Activated CD4-positive, alpha-beta memory T cell treated with anti-CD3 and anti-CD28 coated beads for 36 hours (primary cell): Measurements from ENCODE around the gene FEM1B. TPM values are rescaled to one million over a fixed set of nuclear protein-coding genes. Genes with fewer than 3 reads are reported as not detected.
"Not testable (repeated sequence)": the region's sequence is repeated elsewhere in the genome, so short reads cannot be mapped to it uniquely, and the experiment has no call there.

Source experiments
- CTCF ChIA-PET: fragments of 350-600 bp; sonication (Branson Sonifier 250); formaldehyde crosslinking; loops from one replicate; lab custom pipeline; 2021; ENCODE audit warnings: antibody characterized with exemption, inconsistent platforms; lab: Charles Lee
- POLR2A ChIA-PET: fragments of 350-600 bp; sonication (Branson Sonifier 250); formaldehyde crosslinking; loops from one replicate; lab custom pipeline; 2021; ENCODE audit warnings: antibody characterized with exemption; lab: Charles Lee
- DNase-seq: peaks from one replicate; pipeline ENCODE4 v3.0.0-alpha.2; 2020
- H3K27ac Mint-ChIP-seq: one replicate; pipeline ENCODE4 v1.8.0; 2021; ENCODE audit warnings: mixed read lengths
- H3K27me3 Mint-ChIP-seq: one replicate; pipeline ENCODE4 v1.8.0; 2021; ENCODE audit warnings: mixed read lengths
- H3K36me3 Mint-ChIP-seq: one replicate; pipeline ENCODE4 v1.8.0; 2021; ENCODE audit warnings: mixed read lengths
- H3K4me1 Mint-ChIP-seq: one replicate; pipeline ENCODE4 v1.8.0; 2021; ENCODE audit warnings: low read depth, mixed read lengths
- H3K4me3 Mint-ChIP-seq: one replicate; pipeline ENCODE4 v1.8.0; 2021; ENCODE audit warnings: mild to moderate bottlenecking, mixed read lengths
- H3K9me3 Mint-ChIP-seq: one replicate; pipeline ENCODE4 v1.8.0; 2021; ENCODE audit warnings: mixed read lengths
- intact Hi-C: fragments of 100-400 bp; cut with micrococcal nuclease; formaldehyde crosslinking; loops from one replicate; pipeline ENCODE4 v1.15.1; 2023
- total RNA-seq, 2 experiments: library from RNA; stranded (reverse); gene quantifications; one replicate each; pipeline ENCODE4 v1.2.3, GENCODE V29; 2021

The FEM1B gene
- total RNA-seq, 2 experiments from 2014 or later, result 32.6 to 34.2 TPM

GRCh38 chr15:68234520-68234919 is 43.0 kb upstream of the FEM1B start:
- POLR2A ChIA-PET, H3K4me3 Mint-ChIP-seq, DNase-seq, H3K27ac Mint-ChIP-seq, H3K36me3 Mint-ChIP-seq, H3K9me3 Mint-ChIP-seq, intact Hi-C loops, H3K27me3 Mint-ChIP-seq: not testable (repeated sequence)
- CTCF ChIA-PET, result interaction anchor here (1.4 kb wide), 1 partner anchor 18 kb away, joined by 4 read pairs; no protein-coding TSS in a partner anchor
- H3K4me1 Mint-ChIP-seq, result peaks cover 10% of the 10 kb centered on the region

GRCh38 chr15:68235022-68235421 is 42.5 kb upstream of the FEM1B start:
- CTCF ChIA-PET, result interaction anchor here (1.4 kb wide), 1 partner anchor 18 kb away, joined by 4 read pairs; no protein-coding TSS in a partner anchor
- H3K36me3 Mint-ChIP-seq, result no peaks in the 10 kb centered on the region
- H3K4me1 Mint-ChIP-seq, result peaks cover 8% of the 10 kb centered on the region
- no peak overlapping the region for H3K4me3 Mint-ChIP-seq
- no peak overlapping the region for H3K27ac Mint-ChIP-seq
- no peaks in the 10 kb centered on the region for H3K27me3 Mint-ChIP-seq
- no peaks in the 10 kb centered on the region for H3K9me3 Mint-ChIP-seq
- DNase-seq, result no peak
- POLR2A ChIA-PET, result no interaction called here
- intact Hi-C loops, result no loop called here

- Mint-ChIP-seq H3K27me3 (no peaks in the 10 kb centered on the region), H3K27ac (no peak overlapping the region)
Measured at GRCh38 chr15:68239025-68239424, 38.5 kb upstream of the FEM1B start.

GRCh38 chr15:68241088-68241935 is 36.2 kb upstream of the FEM1B start:
- no peak overlapping the region for H3K4me3 Mint-ChIP-seq
- H3K27me3 Mint-ChIP-seq, result no peaks in the 10 kb centered on the region
- intact Hi-C loops, result no loop called here
- ChIA-PET CTCF (no interaction called here), POLR2A (no interaction called here)
- no peaks in the 10 kb centered on the region for H3K4me1 Mint-ChIP-seq
- H3K36me3 Mint-ChIP-seq, result peaks cover 16% of the 10 kb centered on the region
- DNase-seq, result no peak
- no peak overlapping the region for H3K27ac Mint-ChIP-seq
- H3K9me3 Mint-ChIP-seq, result peaks cover 23% of the 10 kb centered on the region

More at GRCh38 chr15:68239025-68239424, 38.5 kb upstream of the FEM1B start:
- no peaks in the 10 kb centered on the region for H3K4me1 Mint-ChIP-seq
- DNase-seq, result no peak
- intact Hi-C loops, result no loop called here
- ChIA-PET POLR2A (no interaction called here), CTCF (no interaction called here)
- peaks cover 16% of the 10 kb centered on the region for H3K9me3 Mint-ChIP-seq
- H3K36me3 Mint-ChIP-seq, result peaks cover 10% of the 10 kb centered on the region
- no peak overlapping the region for H3K4me3 Mint-ChIP-seq

- H3K9me3 Mint-ChIP-seq, result peaks cover 23% of the 10 kb centered on the region
- no peak overlapping the region for H3K27ac Mint-ChIP-seq
- no peak for DNase-seq
- peaks cover 16% of the 10 kb centered on the region for H3K36me3 Mint-ChIP-seq
- no peaks in the 10 kb centered on the region for H3K4me1 Mint-ChIP-seq
- POLR2A ChIA-PET, result interaction anchor here (0.7 kb wide), 1 partner anchor 9 kb away, joined by 6 read pairs; no protein-coding TSS in a partner anchor
- CTCF ChIA-PET, result interaction anchor here (1.2 kb wide), 1 partner anchor 9 kb away, joined by 3 read pairs; no protein-coding TSS in a partner anchor
- intact Hi-C loops, result no loop called here
- peaks cover 4% of the 10 kb centered on the region for H3K27me3 Mint-ChIP-seq
- no peak overlapping the region for H3K4me3 Mint-ChIP-seq
Measured at GRCh38 chr15:68244235-68244634, 33.3 kb upstream of the FEM1B start.

- intact Hi-C loops, result no loop called here
- no peak for DNase-seq
- H3K27me3 Mint-ChIP-seq, result peaks cover 5% of the 10 kb centered on the region
- ChIA-PET POLR2A (no interaction called here), CTCF (interaction anchor here (3.2 kb wide), 1 partner anchor 57 kb away, joined by 12 read pairs; no protein-coding TSS in a partner anchor)
- no peak overlapping the region for H3K4me3 Mint-ChIP-seq
- peaks cover 5% of the 10 kb centered on the region for H3K9me3 Mint-ChIP-seq
- H3K27ac Mint-ChIP-seq, result no peak overlapping the region
- H3K4me1 Mint-ChIP-seq, result no peaks in the 10 kb centered on the region
- H3K36me3 Mint-ChIP-seq, result peaks cover 4% of the 10 kb centered on the region
Measured at GRCh38 chr15:68249058-68249713, 28.4 kb upstream of the FEM1B start.

GRCh38 chr15:68252925-68253534 is 24.5 kb upstream of the FEM1B start:
- intact Hi-C loops, result loop anchor here (1.0 kb wide), 2 partner anchors 53 to 130 kb away; no protein-coding TSS in a partner anchor
- CTCF ChIA-PET, result interaction anchor here (0.6 to 5.3 kb wide), 34 partner anchors 8 to 651 kb away, joined by 3 to 66 read pairs (median 3); partner anchors contain the start of gene FEM1B
- POLR2A ChIA-PET, result interaction anchor here (0.6 kb wide), 1 partner anchor 9 kb away, joined by 6 read pairs; no protein-coding TSS in a partner anchor
- no peak overlapping the region for H3K27ac Mint-ChIP-seq
- no peak overlapping the region for H3K4me3 Mint-ChIP-seq
- H3K4me1 Mint-ChIP-seq, result peaks cover 4% of the 10 kb centered on the region
- H3K36me3 Mint-ChIP-seq, result no peaks in the 10 kb centered on the region
- DNase-seq, result peak; percentile 36
- no peaks in the 10 kb centered on the region for H3K9me3 Mint-ChIP-seq
- peaks cover 3% of the 10 kb centered on the region for H3K27me3 Mint-ChIP-seq

- Mint-ChIP-seq H3K36me3 (no peaks in the 10 kb centered on the region), H3K4me3 (peak overlapping the region; percentile 65), H3K9me3 (no peaks in the 10 kb centered on the region), H3K4me1 (peaks cover 8% of the 10 kb centered on the region), H3K27ac (peak overlapping the region; percentile 33), H3K27me3 (peaks cover 3% of the 10 kb centered on the region)
- peak; percentile 82 for DNase-seq
- ChIA-PET POLR2A (interaction anchor here (3.1 kb wide), 1 partner anchor 20 kb away, joined by 14 read pairs; the partner anchor contains the start of gene FEM1B), CTCF (interaction anchor here (0.7 to 1.8 kb wide), 2 partner anchors 31 to 50 kb away, joined by 3 to 7 read pairs; no protein-coding TSS in a partner anchor)
- intact Hi-C loops, result loop anchor here (1.0 kb wide), 1 partner anchor 20 kb away; the partner anchor contains the start of gene FEM1B
Measured at GRCh38 chr15:68256675-68257450, 20.7 kb upstream of the FEM1B start.

- Mint-ChIP-seq H3K36me3 (no peaks in the 10 kb centered on the region), H3K9me3 (no peaks in the 10 kb centered on the region), H3K4me1 (peaks cover 8% of the 10 kb centered on the region), H3K27me3 (peaks cover 7% of the 10 kb centered on the region), H3K27ac (no peak overlapping the region), H3K4me3 (no peak overlapping the region)
- DNase-seq, result peak; percentile 44
- intact Hi-C loops, result no loop called here
- POLR2A ChIA-PET, result interaction anchor here (3.1 kb wide), 1 partner anchor 19 kb away, joined by 14 read pairs; the partner anchor contains the start of gene FEM1B
- CTCF ChIA-PET, result interaction anchor here (1.6 kb wide), 1 partner anchor 8 kb away, joined by 4 read pairs; no protein-coding TSS in a partner anchor
Measured at GRCh38 chr15:68258692-68259091, 18.9 kb upstream of the FEM1B start.

- peaks cover 8% of the 10 kb centered on the region for H3K4me1 Mint-ChIP-seq
- H3K4me3 Mint-ChIP-seq, result no peak overlapping the region
- peaks cover 11% of the 10 kb centered on the region for H3K27me3 Mint-ChIP-seq
- POLR2A ChIA-PET, result interaction anchor here (0.5 to 3.1 kb wide), 2 partner anchors 17 to 105 kb away, joined by 4 to 14 read pairs; partner anchors contain the start of gene FEM1B
- intact Hi-C loops, result no loop called here
- H3K9me3 Mint-ChIP-seq, result no peaks in the 10 kb centered on the region
- DNase-seq, result no peak
- CTCF ChIA-PET, result interaction anchor here (1.0 to 1.6 kb wide), 2 partner anchors 9 to 47 kb away, joined by 3 to 4 read pairs; no protein-coding TSS in a partner anchor
- no peak overlapping the region for H3K27ac Mint-ChIP-seq
- no peaks in the 10 kb centered on the region for H3K36me3 Mint-ChIP-seq
Measured at GRCh38 chr15:68259883-68260282, 17.7 kb upstream of the FEM1B start.

GRCh38 chr15:68261241-68261640 is 16.3 kb upstream of the FEM1B start:
- H3K4me3 Mint-ChIP-seq, result no peak overlapping the region
- intact Hi-C loops, result no loop called here
- no peak overlapping the region for H3K27ac Mint-ChIP-seq
- ChIA-PET POLR2A (no interaction called here), CTCF (interaction anchor here (3.1 kb wide), 1 partner anchor 9 kb away, joined by 17 read pairs; no protein-coding TSS in a partner anchor)
- peaks cover 17% of the 10 kb centered on the region for H3K27me3 Mint-ChIP-seq
- no peak for DNase-seq
- H3K36me3 Mint-ChIP-seq, result no peaks in the 10 kb centered on the region
- no peaks in the 10 kb centered on the region for H3K9me3 Mint-ChIP-seq
- H3K4me1 Mint-ChIP-seq, result peaks cover 8% of the 10 kb centered on the region
